Kidney (tissue), 14 donors: ENCODE results near the gene TERB1. TPM values are rescaled to one million over a fixed set of nuclear protein-coding genes. Genes with fewer than 3 reads are reported as not detected.

Experiments used
- DNase-seq, 5 donors: peaks; one replicate each; pipeline ENCODE4 v3.0.0-alpha.2; 2013 to 2020
- FAIRE-seq: peaks from 2 replicates; lab custom pipeline; 2012; peaks lifted over from hg19 to GRCh38; lab: Jason Lieb, UNC
- H3K27ac ChIP-seq, 2 donors: one replicate each; pipeline ENCODE4 v1.7.0; 2013; ENCODE audit warnings: low read depth in 2 of 2, low read length in 2 of 2, inconsistent platforms in 1 of 2
- H3K27me3 ChIP-seq: one replicate; pipeline ENCODE4 v1.7.1; 2013; ENCODE audit warnings: low read length, inconsistent platforms; ENCODE audit not compliant: control insufficient read depth, insufficient read depth
- H3K36me3 ChIP-seq, 3 donors: one replicate each; pipeline versions ENCODE4 v1.7.0 to v1.7.1; 2013; ENCODE audit warnings: low read length in 3 of 3, control low read depth in 1 of 3, inconsistent platforms in 1 of 3; ENCODE audit not compliant: insufficient read depth in 3 of 3, control insufficient read depth in 2 of 3
- H3K4me1 ChIP-seq, 3 donors: one replicate each; pipeline versions ENCODE4 v1.7.0 to v1.7.1; 2013; ENCODE audit warnings: low read length in 3 of 3, inconsistent platforms in 1 of 3, low read depth in 1 of 3; ENCODE audit not compliant: control insufficient read depth in 2 of 3, insufficient read depth in 2 of 3
- H3K4me3 ChIP-seq, 3 donors: one replicate each; pipeline versions ENCODE4 v1.7.0 to v1.8.1; 2013; ENCODE audit warnings: low read length in 3 of 3, control low read depth in 1 of 3, inconsistent platforms in 1 of 3
- H3K9ac ChIP-seq, 3 donors: one replicate each; pipeline versions ENCODE4 v1.7.0 to v1.7.1; 2013; ENCODE audit warnings: low read length in 3 of 3, control low read depth in 1 of 3, inconsistent platforms in 1 of 3
- H3K9me3 ChIP-seq, 3 donors: one replicate each; pipeline versions ENCODE4 v1.7.0 to v1.7.1; 2013; ENCODE audit warnings: low read length in 3 of 3, control low read depth in 1 of 3, inconsistent platforms in 1 of 3; ENCODE audit not compliant: control insufficient read depth in 2 of 3, insufficient read depth in 1 of 3
- CTCF ChIP-seq: IDR thresholded peaks from 3 replicates; pipeline ENCODE4 v1.5.1; 2012; ENCODE audit warnings: mild to moderate bottlenecking, moderate library complexity, borderline replicate concordance; ENCODE audit not compliant: insufficient read depth; ENCODE audit errors: extremely low read depth
- intact Hi-C: fragments of 100-400 bp; cut with DNase I; formaldehyde crosslinking; loops from one replicate; pipeline ENCODE4 v1.11.1; 2022
- polyA plus RNA-seq: library from polyadenylated mRNA; stranded (reverse); fragments of 350-450 nt; fragmentation: Illumina TruSeq; extraction: RNeasy Lipid Tissue Mini Kit (QIAGEN cat#74804); gene quantifications from one replicate; pipeline ENCODE4 v1.2.3, GENCODE V29; 2014; ENCODE audit warnings: low read depth, low replicate concordance; ENCODE audit not compliant: insufficient read depth
- total RNA-seq: library from RNA; stranded (reverse); fragmentation: NEBNext Ultra II Directional; extraction: Animal tissue kit (Norgen Biotek cat#: 25700); gene quantifications from one replicate; pipeline ENCODE4 v1.2.1, GENCODE V29; 2021
- donor health status: control.
- donor health status: control.
- donor health status: control.
- donor health status: control.
- donor health status: control.
- donor health status: DM: yes; HTN: yes; CAD: no.
- donor health status: Normal renal cell carcinoma (clear cell type).

Gene TERB1
- total and polyA plus RNA-seq, 2 donors from 2014 or later = 0.19 TPM; not detected in 1

DNA sequence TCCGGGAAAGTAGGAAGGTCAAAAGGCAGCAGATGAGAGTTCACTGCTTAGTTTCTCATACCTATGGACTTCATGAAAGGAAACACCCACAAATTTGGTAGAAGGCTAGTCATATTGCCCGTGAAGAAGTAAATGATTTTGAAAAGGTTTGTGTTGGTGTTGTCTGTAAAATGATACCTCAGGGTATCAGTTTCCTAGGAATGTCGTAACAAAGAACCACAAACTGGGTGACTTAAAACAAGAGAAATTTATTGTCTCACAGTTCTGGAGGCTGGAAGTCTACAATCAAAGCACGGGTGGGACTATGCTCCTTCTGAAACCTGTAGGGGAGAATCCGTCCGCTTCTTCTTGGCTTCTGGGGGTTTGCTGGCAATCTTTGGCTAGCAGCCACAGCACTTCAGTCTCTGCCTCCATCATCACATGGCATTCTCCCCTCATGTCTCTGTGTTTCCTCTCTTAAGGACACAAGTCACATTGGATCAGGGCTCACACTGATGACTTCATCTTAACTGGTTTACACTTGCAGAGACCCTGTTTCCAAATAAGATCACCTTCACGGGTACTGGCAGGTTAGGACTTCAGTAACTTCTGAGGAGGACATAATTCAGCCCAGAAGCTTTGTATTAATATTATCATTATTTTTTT, 31.4 kb upstream of the TERB1 start:
- Histone ChIP-seq H3K9ac (no peak overlapping the region), H3K9me3 (no peaks in the 10 kb centered on the region), H3K36me3 (no peaks in the 10 kb centered on the region), H3K4me3 (no peak overlapping the region), H3K27me3 (no peaks in the 10 kb centered on the region), H3K4me1 (peaks cover 0 to 8% (median 0%) of the 10 kb centered on the region in 3 donors), H3K27ac (no peak overlapping the region)
- FAIRE-seq (no peak), DNase-seq (peak in 2 of 5 donors; percentile 13 to 24)
- TF ChIP-seq CTCF = no peak
- intact Hi-C loops = no loop called here

DNA sequence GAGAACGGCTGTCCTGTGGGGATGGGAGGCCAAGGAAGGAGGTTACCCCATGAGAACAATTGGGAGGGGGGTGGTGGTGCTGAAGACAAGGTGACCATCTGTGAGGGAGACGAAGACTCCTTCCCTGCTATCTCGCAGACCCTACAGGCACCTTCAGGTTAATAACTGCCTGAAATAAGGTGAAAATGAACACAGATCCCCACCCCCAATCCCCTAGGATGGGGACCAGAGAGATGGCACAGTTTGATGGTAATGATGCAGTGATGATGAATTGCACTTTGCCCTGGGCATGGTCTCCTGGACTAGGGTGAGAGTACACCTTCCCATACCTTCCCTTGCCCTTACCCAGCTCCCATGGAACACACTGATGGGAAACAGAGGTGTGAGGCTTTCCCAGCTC, 30.8 kb upstream of the TERB1 start:
- H3K27me3 ChIP-seq = no peaks in the 10 kb centered on the region
- peaks cover 0 to 8% (median 0%) of the 10 kb centered on the region in 3 donors for H3K4me1 ChIP-seq
- peaks cover 0 to 2% (median 0%) of the 10 kb centered on the region in 3 donors for H3K36me3 ChIP-seq
- no peak overlapping the region for H3K27ac ChIP-seq
- H3K4me3 ChIP-seq = no peak overlapping the region
- no peak overlapping the region for H3K9ac ChIP-seq
- TF ChIP-seq CTCF = no peak
- H3K9me3 ChIP-seq = no peaks in the 10 kb centered on the region
- intact Hi-C loops = no loop called here
- FAIRE-seq = no peak
- DNase-seq = peak in 1 of 5 donors; percentile 9

- intact Hi-C loops = no loop called here
- Histone ChIP-seq H3K9me3 (no peaks in the 10 kb centered on the region), H3K27ac (peak within 1 kb of the TSS; percentile 77 to 78), H3K9ac (peak within 1 kb of the TSS; percentile 30 to 71 (median 43)), H3K4me1 (peaks cover 0 to 8% (median 0%) of the 10 kb centered on the region in 3 donors), H3K4me3 (peak within 1 kb of the TSS; percentile 46 to 69 (median 54)), H3K27me3 (no peaks in the 10 kb centered on the region), H3K36me3 (peaks cover 6 to 7% (median 7%) of the 10 kb centered on the region in 3 donors)
- DNase-seq (peak; percentile 89 to 97 (median 93)), FAIRE-seq (no peak)
- TF ChIP-seq CTCF = peak; percentile 99
These were observed 29.3 kb upstream of the TERB1 start, which contains the start of gene NAE1 for GRCh38 chr16:66830422-66831404. Gene NAE1 (minus strand): TSS chr16:66830976. CDS start chr16:66830899, 77 bp downstream.
